Lower lobe of right lung (tissue), 2 donors: Measurements from ENCODE around the gene ICAM2. TPM values are rescaled to one million over a fixed set of nuclear protein-coding genes. Genes with fewer than 3 reads are reported as not detected.

ENCODE experiments used
- ATAC-seq, 2 donors: fragments of 200-7000 bp; cut with Tn5 transposase; one replicate each; pipeline ENCODE4 v1.9.1; 2020 to 2022; ENCODE audit warnings: mild to moderate bottlenecking in 2 of 2, moderate library complexity in 2 of 2
- DNase-seq: peaks from one replicate; pipeline ENCODE4 v3.0.0-alpha.2; 2020
- H3K27ac ChIP-seq: fragments of 200-600 bp; one replicate; pipeline ENCODE4 v1.8.0; 2022
- H3K27me3 ChIP-seq: fragments of 200-600 bp; one replicate; pipeline ENCODE4 v1.8.0; 2022; ENCODE audit warnings: low read depth
- H3K36me3 ChIP-seq: fragments of 200-600 bp; one replicate; pipeline ENCODE4 v1.8.0; 2022; ENCODE audit warnings: mild to moderate bottlenecking
- H3K4me1 ChIP-seq: fragments of 200-600 bp; one replicate; pipeline ENCODE4 v1.8.0; 2022
- H3K4me3 ChIP-seq: fragments of 200-600 bp; one replicate; pipeline ENCODE4 v1.8.0; 2022; ENCODE audit warnings: mild to moderate bottlenecking
- H3K9me3 ChIP-seq: fragments of 200-600 bp; one replicate; pipeline ENCODE4 v1.8.0; 2022
- intact Hi-C: fragments of 100-400 bp; cut with DNase I; formaldehyde crosslinking; loops from one replicate; pipeline ENCODE4 v1.11.0; 2022
- total RNA-seq: library from RNA; stranded (reverse); fragmentation: NEBNext Ultra II Directional; extraction: Animal tissue kit (Norgen Biotek cat#: 25700); gene quantifications from one replicate; pipeline ENCODE4 v1.2.1, GENCODE V29; 2021
- TF ChIP-seq, protein P1 (sequence below): fragments of 200-600 bp; IDR thresholded peaks from one replicate; pipeline ENCODE4 v1.8.0; 2022; ENCODE audit warnings: antibody characterized with exemption, mild to moderate bottlenecking
- donor health status: DM: no; HTN: yes; CAD: no; lungs with severe emphysema.

Gene ICAM2
- total RNA-seq, 1 donor from 2014 or later, result 69.2 TPM

DNA sequence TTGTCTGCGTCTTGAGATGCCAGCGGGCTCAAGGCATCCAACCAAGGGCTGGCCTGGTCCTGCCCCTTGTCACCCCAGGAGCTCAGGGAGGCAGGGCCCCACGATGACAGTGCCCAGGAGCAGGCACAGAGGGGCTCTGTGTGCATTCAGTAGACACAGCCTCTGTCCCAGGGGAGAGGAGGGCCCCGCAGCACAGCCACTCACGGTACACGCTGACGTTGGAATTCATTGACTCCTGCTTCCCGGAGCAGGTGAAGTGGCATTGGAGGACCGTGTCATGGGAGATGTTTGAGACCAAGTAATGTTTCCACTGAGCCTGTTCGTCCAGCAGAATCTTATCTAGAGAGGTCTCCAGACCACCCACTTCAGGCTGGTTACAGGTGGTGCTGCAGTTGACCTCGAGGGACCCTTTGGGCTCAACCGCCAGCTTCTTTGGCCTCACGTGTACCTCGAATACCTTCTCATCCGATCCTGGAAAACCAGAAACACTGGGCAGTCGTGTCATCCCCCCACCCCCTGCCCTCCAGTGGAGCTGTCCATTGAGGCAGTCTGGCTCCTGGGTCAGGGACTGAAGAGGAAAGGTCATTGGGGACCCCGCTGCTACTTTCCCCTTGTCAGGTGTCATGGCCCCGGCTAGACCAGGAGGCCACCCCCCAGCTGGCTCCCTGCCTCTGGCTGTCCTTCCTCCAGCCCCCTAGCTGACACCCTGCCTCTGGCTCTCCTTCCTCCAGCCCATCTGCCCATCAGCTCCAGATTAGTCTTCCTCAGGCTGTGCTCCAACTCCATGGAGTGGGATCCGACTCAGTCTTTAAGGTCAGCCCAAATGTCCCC is 15.3 kb downstream of the ICAM2 start:
- ATAC-seq (no peak), DNase-seq (no peak)
- intact Hi-C loops, result no loop called here
- Histone ChIP-seq H3K27me3 (no peaks in the 10 kb centered on the region), H3K27ac (peak overlapping the region; percentile 77), H3K4me3 (peak overlapping the region; percentile 48), H3K36me3 (peaks cover 22% of the 10 kb centered on the region), H3K9me3 (no peaks in the 10 kb centered on the region), H3K4me1 (peaks cover 70% of the 10 kb centered on the region)
- TF ChIP-seq, protein P1, sequence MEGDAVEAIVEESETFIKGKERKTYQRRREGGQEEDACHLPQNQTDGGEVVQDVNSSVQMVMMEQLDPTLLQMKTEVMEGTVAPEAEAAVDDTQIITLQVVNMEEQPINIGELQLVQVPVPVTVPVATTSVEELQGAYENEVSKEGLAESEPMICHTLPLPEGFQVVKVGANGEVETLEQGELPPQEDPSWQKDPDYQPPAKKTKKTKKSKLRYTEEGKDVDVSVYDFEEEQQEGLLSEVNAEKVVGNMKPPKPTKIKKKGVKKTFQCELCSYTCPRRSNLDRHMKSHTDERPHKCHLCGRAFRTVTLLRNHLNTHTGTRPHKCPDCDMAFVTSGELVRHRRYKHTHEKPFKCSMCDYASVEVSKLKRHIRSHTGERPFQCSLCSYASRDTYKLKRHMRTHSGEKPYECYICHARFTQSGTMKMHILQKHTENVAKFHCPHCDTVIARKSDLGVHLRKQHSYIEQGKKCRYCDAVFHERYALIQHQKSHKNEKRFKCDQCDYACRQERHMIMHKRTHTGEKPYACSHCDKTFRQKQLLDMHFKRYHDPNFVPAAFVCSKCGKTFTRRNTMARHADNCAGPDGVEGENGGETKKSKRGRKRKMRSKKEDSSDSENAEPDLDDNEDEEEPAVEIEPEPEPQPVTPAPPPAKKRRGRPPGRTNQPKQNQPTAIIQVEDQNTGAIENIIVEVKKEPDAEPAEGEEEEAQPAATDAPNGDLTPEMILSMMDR, result no peak

DNA sequence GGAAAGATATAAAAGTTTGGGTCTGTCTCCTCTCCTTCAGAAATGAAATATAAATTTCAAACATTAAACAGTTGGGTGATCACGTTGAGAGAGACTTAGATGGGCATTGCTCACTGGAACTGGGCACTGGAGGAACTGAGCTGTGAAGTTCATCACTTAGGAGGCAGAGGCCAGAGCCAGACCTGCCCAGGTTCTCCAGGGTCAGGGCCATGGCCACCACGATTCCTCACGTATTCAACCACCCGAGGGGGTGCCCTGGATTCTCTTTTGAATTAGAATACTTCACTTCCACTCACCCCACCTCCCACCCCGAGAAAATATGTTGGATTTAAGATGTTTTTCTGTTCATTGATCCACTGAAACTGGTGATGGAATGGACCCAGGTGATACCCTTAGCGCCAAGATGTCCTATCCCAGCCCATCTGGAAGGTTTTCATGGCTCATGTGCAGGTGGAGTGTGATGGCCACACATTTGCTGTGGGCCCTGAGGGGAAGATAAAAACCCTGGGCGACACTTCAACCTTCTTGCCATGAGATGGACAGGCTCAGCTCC is 16.1 kb downstream of the ICAM2 start:
- H3K9me3 ChIP-seq, result no peaks in the 10 kb centered on the region
- no peak for ATAC-seq
- H3K27me3 ChIP-seq, result no peaks in the 10 kb centered on the region
- DNase-seq, result no peak
- H3K4me1 ChIP-seq, result peaks cover 62% of the 10 kb centered on the region
- TF ChIP-seq, protein P1, result no peak
- intact Hi-C loops, result no loop called here
- peaks cover 22% of the 10 kb centered on the region for H3K36me3 ChIP-seq
- no peak overlapping the region for H3K27ac ChIP-seq
- no peak overlapping the region for H3K4me3 ChIP-seq

DNA sequence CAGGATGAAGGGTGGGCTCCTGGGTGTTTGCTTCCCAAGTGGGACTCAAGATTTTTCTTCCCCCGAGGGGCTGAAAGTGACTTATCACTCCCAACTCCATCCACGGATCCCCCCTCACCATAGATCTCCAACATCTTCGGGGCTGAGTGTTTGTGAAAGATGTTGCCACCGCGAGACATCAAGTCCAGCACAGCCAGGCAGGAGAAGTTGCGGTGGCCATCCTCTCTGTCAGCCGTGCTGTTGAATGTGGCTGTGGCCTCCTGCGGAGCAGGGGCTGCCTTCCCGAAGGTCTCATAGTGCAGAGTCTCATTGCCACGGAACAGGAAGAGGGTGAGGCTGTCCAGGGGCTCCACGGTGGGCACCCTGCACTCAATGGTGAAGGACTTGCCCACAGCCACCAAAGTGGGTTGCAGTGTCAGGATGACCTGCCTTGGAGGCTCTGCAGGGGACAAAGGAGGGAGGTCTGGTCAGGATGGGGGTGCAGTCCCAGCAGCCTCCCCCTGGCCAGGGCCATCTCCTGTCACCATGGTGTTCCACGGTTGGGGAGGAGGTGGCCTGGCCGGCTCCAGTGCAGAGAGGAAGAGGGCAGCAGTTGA is 16.8 kb downstream of the ICAM2 start:
- TF ChIP-seq, protein P1, result no peak
- DNase-seq (no peak), ATAC-seq (no peak)
- Histone ChIP-seq H3K4me1 (peaks cover 61% of the 10 kb centered on the region), H3K36me3 (peaks cover 22% of the 10 kb centered on the region), H3K27ac (no peak overlapping the region), H3K4me3 (no peak overlapping the region), H3K27me3 (peaks cover 5% of the 10 kb centered on the region), H3K9me3 (no peaks in the 10 kb centered on the region)
- intact Hi-C loops, result no loop called here

DNA sequence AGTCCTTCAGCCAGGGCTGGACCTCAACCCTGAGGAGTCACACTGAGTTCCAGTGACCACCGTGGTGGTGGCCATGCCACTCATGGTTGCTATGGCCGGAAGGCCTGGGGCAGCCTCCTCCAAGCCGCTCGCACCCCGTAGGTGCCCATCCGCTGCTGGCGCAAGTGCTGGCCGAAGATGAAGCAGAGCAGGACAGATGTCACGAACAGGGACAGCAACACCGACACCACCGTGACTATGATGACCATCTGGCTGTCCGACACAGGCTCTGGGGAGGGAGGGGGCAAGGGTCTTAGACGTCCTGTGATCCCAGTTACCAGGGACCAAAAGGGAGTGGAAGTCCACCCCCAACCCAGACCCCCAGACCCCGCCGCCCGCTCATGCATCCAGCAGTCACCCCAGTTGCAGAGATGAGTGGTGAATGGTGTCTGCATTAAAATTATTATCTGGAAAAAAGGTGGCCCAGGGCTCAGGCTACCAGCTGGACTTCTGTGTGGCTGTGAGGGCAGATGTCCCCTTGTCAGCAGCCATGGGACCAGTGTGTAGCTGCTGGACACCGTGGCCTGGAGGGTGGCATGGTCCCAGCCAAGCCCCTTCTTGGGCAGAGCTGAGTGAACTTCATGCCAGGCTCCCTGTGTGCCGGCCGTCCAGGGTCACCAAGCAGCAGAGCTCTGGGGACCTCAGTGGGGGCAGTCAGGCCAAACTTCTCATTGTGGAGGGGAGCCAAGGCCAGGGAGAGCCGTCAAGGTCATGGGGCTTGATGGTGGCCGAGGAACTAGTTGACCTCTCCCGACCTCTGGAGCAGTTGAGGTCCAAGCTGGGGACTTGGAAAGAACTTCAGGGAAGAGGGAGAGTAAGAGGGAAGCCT is 17.5 kb downstream of the ICAM2 start:
- intact Hi-C loops, result no loop called here
- TF ChIP-seq, protein P1, result no peak
- peaks cover 22% of the 10 kb centered on the region for H3K36me3 ChIP-seq
- peaks cover 60% of the 10 kb centered on the region for H3K4me1 ChIP-seq
- DNase-seq (no peak), ATAC-seq (no peak)
- no peaks in the 10 kb centered on the region for H3K9me3 ChIP-seq
- peaks cover 11% of the 10 kb centered on the region for H3K27me3 ChIP-seq
- peak overlapping the region; percentile 71 for H3K27ac ChIP-seq
- H3K4me3 ChIP-seq, result no peak overlapping the region
